GM12878 (cell line): ENCODE results near the gene GFRA1. TPM values are rescaled to one million over a fixed set of nuclear protein-coding genes. Genes with fewer than 3 reads are reported as not detected.

Experiments used
- ATAC-seq: fragments of 200-7000 bp; cut with Tn5 transposase; 3 replicates; pipeline ENCODE4 v1.9.1; 2020; ENCODE audit warnings: mild to moderate bottlenecking, moderate library complexity
- BruUV-seq: library from RNA; stranded (reverse); fragments of 400-500 nt; replicated peaks from 2 replicates; lab custom pipeline; 2021; lab: Mats Ljungman, UMichigan
- CTCF ChIA-PET: fragments of 300-600 bp; sonication (Branson Sonifier 250); formaldehyde crosslinking; extraction: SDS; loops from one replicate; lab custom pipeline; 2021; ENCODE audit warnings: inconsistent platforms; lab: Yijun Ruan, JAX
- POLR2A ChIA-PET: fragments of 350-600 bp; formaldehyde crosslinking; extraction: SDS; loops from one replicate; lab custom pipeline; 2021; ENCODE audit warnings: inconsistent platforms; lab: Charles Lee
- RAD21 ChIA-PET: fragments of 300-600 bp; sonication (Branson Sonifier 250); formaldehyde crosslinking; loops from one replicate; lab custom pipeline; 2023; ENCODE audit warnings: antibody characterized with exemption; ENCODE audit not compliant: unreplicated experiment; lab: Charles Lee
- SMC1A ChIA-PET: fragments of 300-600 bp; sonication (Branson Sonifier 250); formaldehyde crosslinking; loops from one replicate; lab custom pipeline; 2023; ENCODE audit not compliant: unreplicated experiment, uncharacterized antibody; lab: Charles Lee
- DNase-seq: peaks from one replicate; pipeline ENCODE4 v3.0.0-alpha.2; 2011; ENCODE audit warnings: low read depth, low spot score
- FAIRE-seq: peaks from 3 replicates; lab custom pipeline; 2011; peaks lifted over from hg19 to GRCh38; lab: Jason Lieb, UNC
- H2AFZ ChIP-seq: 2 replicates; pipeline ENCODE4 v1.6.0; 2011; ENCODE audit warnings: low read depth, low read length, control low read depth; ENCODE audit not compliant: control insufficient read depth
- H3K27ac ChIP-seq: 2 replicates; pipeline ENCODE4 v1.5.1; 2011; ENCODE audit warnings: control low read depth; ENCODE audit not compliant: control insufficient read depth, insufficient read depth
- H3K27me3 ChIP-seq, 2 experiments: replicated peaks in 1 of 2; 2 replicates each; pipeline versions ENCODE4 v1.6.0 to v1.6.1; 2011; ENCODE audit warnings: low read length in 1 of 2; ENCODE audit not compliant: control insufficient read depth in 2 of 2, insufficient read depth in 2 of 2
- H3K36me3 ChIP-seq, 2 experiments: 2 replicates each; pipeline ENCODE4 v1.5.1; 2011; ENCODE audit warnings: low read length in 1 of 2; ENCODE audit not compliant: control insufficient read depth in 2 of 2, insufficient read depth in 2 of 2
- H3K4me1 ChIP-seq: 2 replicates; pipeline ENCODE4 v1.6.1; 2011; ENCODE audit warnings: mild to moderate bottlenecking, low read length, moderate library complexity, mixed read lengths; ENCODE audit not compliant: control insufficient read depth, insufficient read depth
- H3K4me2 ChIP-seq: 2 replicates; pipeline ENCODE4 v1.6.0; 2011; ENCODE audit warnings: control low read depth; ENCODE audit not compliant: control insufficient read depth, insufficient read depth
- H3K4me3 ChIP-seq: fragments of 200-600 bp; sonication (generic); 2 replicates; pipeline ENCODE4 v1.5.1; 2016
- H3K79me2 ChIP-seq: 2 replicates; pipeline ENCODE4 v1.6.0; 2011; ENCODE audit warnings: low read length; ENCODE audit not compliant: control insufficient read depth, insufficient read depth
- H3K9ac ChIP-seq: 2 replicates; pipeline ENCODE4 v1.8.0; 2011; ENCODE audit warnings: low read length, control low read depth, mixed read lengths; ENCODE audit not compliant: control insufficient read depth, insufficient read depth
- H3K9me3 ChIP-seq: replicated peaks from 3 replicates; pipeline ENCODE4 v1.5.1; 2011; ENCODE audit warnings: mild to moderate bottlenecking, low read length; ENCODE audit not compliant: control insufficient read depth, insufficient read depth
- H4K20me1 ChIP-seq: 2 replicates; pipeline ENCODE4 v1.6.0; 2011; ENCODE audit not compliant: control insufficient read depth, insufficient read depth
- BACH1 ChIP-seq: fragments of 450-650 bp; IDR thresholded peaks from 2 replicates; pipeline ENCODE4 v1.6.1; 2017; ENCODE audit warnings: mild to moderate bottlenecking, borderline replicate concordance
- BCL3 ChIP-seq: IDR thresholded peaks from 2 replicates; pipeline ENCODE4 v1.6.1; 2011; ENCODE audit warnings: borderline replicate concordance, low read depth, mild to moderate bottlenecking, moderate library complexity, low read length; ENCODE audit not compliant: insufficient read depth, poor library complexity, severe bottlenecking
- BRCA1 ChIP-seq: IDR thresholded peaks from 2 replicates; pipeline ENCODE4 v1.6.1; 2011; ENCODE audit warnings: low read depth, low read length, improper control_type of control experiment
- HDAC6 ChIP-seq: fragments of 200-600 bp; sonication (generic); IDR thresholded peaks from one replicate; pipeline ENCODE4 v1.8.0; 2017; ENCODE audit warnings: antibody characterized with exemption; ENCODE audit not compliant: unreplicated experiment
- IRF4 ChIP-seq: IDR thresholded peaks from 2 replicates; pipeline ENCODE4 v1.6.1; 2011; ENCODE audit warnings: low read depth, low read length
- MYC ChIP-seq: IDR thresholded peaks from 2 replicates; pipeline ENCODE4 v1.6.1; 2011; ENCODE audit warnings: mild to moderate bottlenecking, low read length, moderate library complexity, inconsistent platforms; ENCODE audit not compliant: insufficient read depth, insufficient replicate concordance, insufficient read length, severe bottlenecking
- RB1 ChIP-seq: fragments of 450-650 bp; formaldehyde crosslinking; IDR thresholded peaks from 2 replicates; pipeline ENCODE4 v1.6.1; 2017; ENCODE audit warnings: mild to moderate bottlenecking, borderline replicate concordance
- RELA ChIP-seq: fragments of 450-650 bp; IDR thresholded peaks from 2 replicates; pipeline ENCODE4 v1.8.0; 2014; ENCODE audit warnings: borderline replicate concordance; ENCODE audit not compliant: partially characterized antibody
- SP1 ChIP-seq: IDR thresholded peaks from one replicate; pipeline ENCODE4 v1.6.1; 2011; ENCODE audit warnings: low read depth, low read length
- WGBS: methylation state at CpG from one replicate; pipeline ENCODE4 v1.1.6; 2016; ENCODE audit warnings: low lambda C conversion rate; ENCODE audit not compliant: insufficient replicate concordance, insufficient coverage; ENCODE audit errors: missing lambda C conversion rate; 5-methylcytosine and 5-hydroxymethylcytosine counted together
- in situ Hi-C: fragments of 300-500 bp; cut with MboI; formaldehyde crosslinking; loops from 9 replicates; pipeline ENCODE4 v1.14.3; 2018; ENCODE audit warnings: mixed read lengths
- intact Hi-C: fragments of 100-400 bp; cut with micrococcal nuclease; formaldehyde crosslinking; loops from one replicate; pipeline ENCODE4 v1.14.2; 2022; ENCODE audit not compliant: unreplicated experiment
- polyA plus RNA-seq, 11 experiments: library from polyadenylated mRNA; depleted of rRNA in 4 of 11; unstranded in 6 of 11; stranded (reverse) in 5 of 11; fragments of >200 nt; fragmentation: Nextera tagmentation in 4 of 11; fragmentation: Illumina TruSeq in 1 of 11; extraction: Ambion mirVana in 4 of 11; extraction: Trizol in 1 of 11; gene quantifications; 1 replicate in 1 of 11; 2 replicates in 10 of 11; pipeline versions ENCODE4 v1.2.1 to v1.2.3, GENCODE V29; 2011 to 2016; ENCODE audit warnings: inconsistent platforms in 2 of 11, missing spikeins in 2 of 11, low read depth in 1 of 11
- total RNA-seq, 4 experiments: library from RNA; depleted of rRNA in 3 of 4; stranded (reverse); fragments of >200 nt in 3 of 4; fragmentation: Illumina TruSeq in 1 of 4; extraction: Trizol in 1 of 4; gene quantifications; 2 replicates each; pipeline versions ENCODE4 v1.2.1 to v1.2.3, GENCODE V29; 2013 to 2021

GFRA1 gene
- total and polyA plus RNA-seq, 10 of the 15 experiments (the other 5 are each of a cell fraction or from before 2014, with no cell fraction given), result 0.05 to 0.19 TPM; not detected in 8

- FAIRE-seq, result no peak
- Histone ChIP-seq H3K4me1 (no peaks in the 10 kb centered on the region), H3K9me3 (no peaks in the 10 kb centered on the region), H3K27me3 (peaks cover 0 to 1% of the 10 kb centered on the region in 2 experiments; a peak in 1 of 4 replicates), H4K20me1 (no peaks in the 10 kb centered on the region), H3K9ac (no peak overlapping the region), H3K4me3 (no peak overlapping the region), H3K36me3 (no peaks in the 10 kb centered on the region), H3K27ac (no peak overlapping the region), H2AFZ (no peak overlapping the region), H3K4me2 (no peak overlapping the region), H3K79me2 (no peaks in the 10 kb centered on the region)
- no peak for TF ChIP-seq RB1
- TF ChIP-seq SP1, result no peak
- TF ChIP-seq RELA, result no peak
- no peak for TF ChIP-seq BACH1
- TF ChIP-seq HDAC6, result no peak
- no peak for TF ChIP-seq MYC
- TF ChIP-seq IRF4, result no peak
- no peak for TF ChIP-seq BRCA1
- TF ChIP-seq BCL3, result no peak
- ChIA-PET SMC1A (no interaction called here), RAD21 (no interaction called here), POLR2A (interaction anchor here (0.7 kb wide), 1 partner anchor 65 kb away, joined by 3 read pairs; no protein-coding TSS in a partner anchor), CTCF (no interaction called here)
- no TSS peak for BruUV-seq
- 34% methylated on average over 13 of the region's 13 CpGs for WGBS
- intact Hi-C loops (no loop called here), in situ Hi-C loops (no loop called here)
- ATAC-seq, result no peak
- no peak for DNase-seq
These were observed 176.5 kb downstream of the GFRA1 start for GRCh38 chr10:116096526-116096925.
